ENCODE results near the gene LEP.
A peak's percentile ranks its signal among the peaks of the same experiment; 100 is the strongest.

The LEP gene

DNA sequence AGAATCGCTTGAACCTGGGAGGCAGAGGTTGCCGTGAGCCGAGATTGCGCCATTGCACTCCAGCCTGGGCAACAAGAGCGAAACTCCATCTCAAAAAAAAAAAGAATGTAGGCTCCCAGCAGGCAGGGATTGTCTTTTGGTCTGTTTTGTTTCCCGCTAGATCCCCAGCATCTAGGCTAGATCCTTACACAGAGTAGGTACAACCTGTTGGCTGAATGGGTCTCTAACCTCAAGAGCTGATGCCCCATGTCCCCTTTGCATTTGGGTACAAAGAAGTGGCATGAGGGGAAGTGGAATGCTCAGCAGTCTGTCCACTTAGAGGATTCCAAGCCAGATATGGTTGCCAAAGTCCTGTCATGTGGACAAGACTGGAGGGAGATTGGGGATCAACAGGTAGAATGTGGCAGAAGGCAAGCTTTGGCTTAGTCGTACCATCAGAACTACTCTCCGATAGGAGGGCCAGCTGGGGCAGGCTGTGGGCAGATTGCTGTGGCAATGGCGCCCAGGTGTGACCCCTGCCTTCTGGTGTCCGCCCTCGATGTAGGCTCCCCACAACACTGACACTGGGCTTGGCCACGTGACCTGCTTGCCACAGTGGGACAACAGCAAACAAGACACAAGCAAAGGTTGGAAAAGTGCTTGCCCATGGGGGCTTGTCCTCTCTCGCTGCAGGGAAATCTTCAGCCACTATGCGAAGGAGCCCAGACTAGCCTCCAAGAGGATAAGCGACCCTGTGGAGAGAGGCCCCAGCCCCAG, 21.4 kb downstream of the LEP start:
- H3K14ac ChIP-seq (ENCODE audit: low read length in 2 of 2), result peak overlapping the region in 1 of 2 experiments; percentile 44
- H2AK5ac ChIP-seq (ENCODE audit: low read length, severe bottlenecking), result no peak overlapping the region
- H3K23ac ChIP-seq (ENCODE audit: low read length in 2 of 2), result no peak overlapping the region
- H2BK120ac ChIP-seq (ENCODE audit: low read depth, low read length), result no peak overlapping the region
- no peak overlapping the region for H4K91ac ChIP-seq (ENCODE audit: low read length)
- peak overlapping the region; percentile 39 for H4K8ac ChIP-seq (ENCODE audit: low read length)
- H3K79me1 ChIP-seq (replicated peaks; ENCODE audit: low read length, poor library complexity, severe bottlenecking), result no peaks in the 10 kb centered on the region
- no peak overlapping the region for H2BK12ac ChIP-seq (ENCODE audit: low read length in 2 of 2)
- no peak overlapping the region for H3K27ac ChIP-seq (ENCODE audit: low read length, poor library complexity, severe bottlenecking)
- no peak for DNase-seq
- no peak overlapping the region for H2AFZ ChIP-seq (ENCODE audit: low read depth, low read length)
- no peak overlapping the region for H3K4me2 ChIP-seq (ENCODE audit: low read length, poor library complexity, severe bottlenecking)
- H3K4me1 ChIP-seq (ENCODE audit: control insufficient read depth, insufficient read depth, low read depth, low read length), result peaks cover 12% of the 10 kb centered on the region
- H2BK15ac ChIP-seq (ENCODE audit: low read depth, poor library complexity, severe bottlenecking), result peak overlapping the region; percentile 1
- peaks cover 4% of the 10 kb centered on the region for H3K9me3 ChIP-seq (ENCODE audit: control insufficient read depth, low read length)
- WGBS, result 90% methylated on average over 14 of the region's 15 CpGs
- H3K4me3 ChIP-seq (ENCODE audit: insufficient read depth in 1 of 2, low read depth in 1 of 2, low read length in 2 of 2), result no peak overlapping the region
- no peak overlapping the region for H3K9ac ChIP-seq (ENCODE audit: low read length)
- no peak overlapping the region for H3K18ac ChIP-seq (ENCODE audit: low read depth in 1 of 2, low read length in 2 of 2)
- no peaks in the 10 kb centered on the region for H3K36me3 ChIP-seq (ENCODE audit: control insufficient read depth in 1 of 2, insufficient read depth in 2 of 2, low read depth in 1 of 2, low read length in 2 of 2)
- H2BK5ac ChIP-seq (ENCODE audit: low read depth, low read length, poor library complexity, severe bottlenecking), result no peak overlapping the region
- H3K4ac ChIP-seq (ENCODE audit: low read depth in 1 of 2, low read length in 2 of 2), result no peak overlapping the region
- H3K27me3 ChIP-seq (ENCODE audit: control insufficient read depth in 1 of 2, insufficient read depth in 1 of 2, low read length in 2 of 2), result peaks cover 28 to 60% of the 10 kb centered on the region in 2 experiments

DNA sequence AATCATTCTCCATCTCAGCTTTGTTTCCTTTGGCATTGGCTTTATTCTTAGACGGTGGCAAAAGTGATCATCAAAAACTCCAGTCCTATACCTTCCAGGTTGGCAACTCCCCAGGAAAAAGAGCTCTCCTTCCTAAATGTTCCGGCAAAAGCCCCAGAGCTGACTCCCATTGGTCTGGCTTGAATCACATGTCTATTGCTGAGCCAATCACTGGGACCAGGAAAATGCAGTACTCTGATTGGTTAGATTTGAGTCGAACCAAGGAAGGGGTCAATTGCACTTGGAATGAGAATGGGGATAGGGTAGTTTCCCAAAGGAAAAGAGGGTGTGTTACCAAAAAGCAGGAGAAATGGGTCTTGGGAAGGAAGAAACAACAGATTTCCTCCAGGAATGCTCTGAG, 22.3 kb downstream of the LEP start:
- Histone ChIP-seq H4K91ac (ENCODE audit: low read length) (no peak overlapping the region), H2BK5ac (ENCODE audit: low read depth, low read length, poor library complexity, severe bottlenecking) (no peak overlapping the region), H3K27ac (ENCODE audit: low read length, poor library complexity, severe bottlenecking) (no peak overlapping the region), H3K4me2 (ENCODE audit: low read length, poor library complexity, severe bottlenecking) (no peak overlapping the region), H2BK12ac (ENCODE audit: low read length in 2 of 2) (no peak overlapping the region), H3K9ac (ENCODE audit: low read length) (no peak overlapping the region), H3K4me1 (ENCODE audit: control insufficient read depth, insufficient read depth, low read depth, low read length) (peaks cover 16% of the 10 kb centered on the region), H2BK120ac (ENCODE audit: low read depth, low read length) (no peak overlapping the region), H3K9me3 (ENCODE audit: control insufficient read depth, low read length) (peaks cover 4% of the 10 kb centered on the region), H3K14ac (ENCODE audit: low read length in 2 of 2) (no peak overlapping the region), H2AK5ac (ENCODE audit: low read length, severe bottlenecking) (no peak overlapping the region), H3K18ac (ENCODE audit: low read depth in 1 of 2, low read length in 2 of 2) (no peak overlapping the region), H4K8ac (ENCODE audit: low read length) (no peak overlapping the region), H3K23ac (ENCODE audit: low read length in 2 of 2) (no peak overlapping the region), H3K36me3 (ENCODE audit: control insufficient read depth in 1 of 2, insufficient read depth in 2 of 2, low read depth in 1 of 2, low read length in 2 of 2) (no peaks in the 10 kb centered on the region), H3K4me3 (ENCODE audit: insufficient read depth in 1 of 2, low read depth in 1 of 2, low read length in 2 of 2) (no peak overlapping the region), H3K79me1 (replicated peaks; ENCODE audit: low read length, poor library complexity, severe bottlenecking) (no peaks in the 10 kb centered on the region), H3K4ac (ENCODE audit: low read depth in 1 of 2, low read length in 2 of 2) (no peak overlapping the region), H3K27me3 (ENCODE audit: control insufficient read depth in 1 of 2, insufficient read depth in 1 of 2, low read length in 2 of 2) (peaks cover 28 to 69% of the 10 kb centered on the region in 2 experiments), H2BK15ac (ENCODE audit: low read depth, poor library complexity, severe bottlenecking) (no peak overlapping the region), H2AFZ (ENCODE audit: low read depth, low read length) (no peak overlapping the region)
- no peak for DNase-seq
- 82% methylated on average over 3 of the region's 3 CpGs for WGBS

GRCh38 chr7:128264477-128264876, 23.4 kb downstream of the LEP start:
- Histone ChIP-seq H3K4me3 (ENCODE audit: insufficient read depth in 1 of 2, low read depth in 1 of 2, low read length in 2 of 2) (no peak overlapping the region), H3K14ac (ENCODE audit: low read length in 2 of 2) (no peak overlapping the region), H2AK5ac (ENCODE audit: low read length, severe bottlenecking) (no peak overlapping the region), H4K8ac (ENCODE audit: low read length) (no peak overlapping the region), H3K9me3 (ENCODE audit: control insufficient read depth, low read length) (peaks cover 4% of the 10 kb centered on the region), H3K9ac (ENCODE audit: low read length) (no peak overlapping the region), H4K91ac (ENCODE audit: low read length) (no peak overlapping the region), H2BK120ac (ENCODE audit: low read depth, low read length) (no peak overlapping the region), H3K4me2 (ENCODE audit: low read length, poor library complexity, severe bottlenecking) (no peak overlapping the region), H2BK15ac (ENCODE audit: low read depth, poor library complexity, severe bottlenecking) (no peak overlapping the region), H2BK5ac (ENCODE audit: low read depth, low read length, poor library complexity, severe bottlenecking) (no peak overlapping the region), H3K4ac (ENCODE audit: low read depth in 1 of 2, low read length in 2 of 2) (no peak overlapping the region), H3K36me3 (ENCODE audit: control insufficient read depth in 1 of 2, insufficient read depth in 2 of 2, low read depth in 1 of 2, low read length in 2 of 2) (no peaks in the 10 kb centered on the region), H2AFZ (ENCODE audit: low read depth, low read length) (no peak overlapping the region), H3K27me3 (ENCODE audit: control insufficient read depth in 1 of 2, insufficient read depth in 1 of 2, low read length in 2 of 2) (peaks cover 28 to 68% of the 10 kb centered on the region in 2 experiments), H3K23ac (ENCODE audit: low read length in 2 of 2) (no peak overlapping the region), H3K79me1 (replicated peaks; ENCODE audit: low read length, poor library complexity, severe bottlenecking) (no peaks in the 10 kb centered on the region), H3K18ac (ENCODE audit: low read depth in 1 of 2, low read length in 2 of 2) (no peak overlapping the region), H2BK12ac (ENCODE audit: low read length in 2 of 2) (no peak overlapping the region), H3K4me1 (ENCODE audit: control insufficient read depth, insufficient read depth, low read depth, low read length) (peaks cover 16% of the 10 kb centered on the region), H3K27ac (ENCODE audit: low read length, poor library complexity, severe bottlenecking) (no peak overlapping the region)
- 63% methylated on average over 1 of the region's 2 CpGs for WGBS
- DNase-seq, result no peak

- Histone ChIP-seq H3K9me3 (ENCODE audit: control insufficient read depth, low read length) (peaks cover 4% of the 10 kb centered on the region), H2BK15ac (ENCODE audit: low read depth, poor library complexity, severe bottlenecking) (no peak overlapping the region), H2BK12ac (ENCODE audit: low read length in 2 of 2) (no peak overlapping the region), H3K36me3 (ENCODE audit: control insufficient read depth in 1 of 2, insufficient read depth in 2 of 2, low read depth in 1 of 2, low read length in 2 of 2) (no peaks in the 10 kb centered on the region), H3K4me1 (ENCODE audit: control insufficient read depth, insufficient read depth, low read depth, low read length) (peaks cover 16% of the 10 kb centered on the region), H3K27ac (ENCODE audit: low read length, poor library complexity, severe bottlenecking) (no peak overlapping the region), H2AK5ac (ENCODE audit: low read length, severe bottlenecking) (no peak overlapping the region), H3K14ac (ENCODE audit: low read length in 2 of 2) (no peak overlapping the region), H2BK120ac (ENCODE audit: low read depth, low read length) (no peak overlapping the region), H3K27me3 (ENCODE audit: control insufficient read depth in 1 of 2, insufficient read depth in 1 of 2, low read length in 2 of 2) (peaks cover 28 to 61% of the 10 kb centered on the region in 2 experiments), H3K23ac (ENCODE audit: low read length in 2 of 2) (no peak overlapping the region), H4K8ac (ENCODE audit: low read length) (no peak overlapping the region), H2AFZ (ENCODE audit: low read depth, low read length) (no peak overlapping the region), H3K4me3 (ENCODE audit: insufficient read depth in 1 of 2, low read depth in 1 of 2, low read length in 2 of 2) (no peak overlapping the region), H2BK5ac (ENCODE audit: low read depth, low read length, poor library complexity, severe bottlenecking) (no peak overlapping the region), H4K91ac (ENCODE audit: low read length) (no peak overlapping the region), H3K4ac (ENCODE audit: low read depth in 1 of 2, low read length in 2 of 2) (no peak overlapping the region), H3K79me1 (replicated peaks; ENCODE audit: low read length, poor library complexity, severe bottlenecking) (no peaks in the 10 kb centered on the region), H3K9ac (ENCODE audit: low read length) (no peak overlapping the region), H3K4me2 (ENCODE audit: low read length, poor library complexity, severe bottlenecking) (no peak overlapping the region), H3K18ac (ENCODE audit: low read depth in 1 of 2, low read length in 2 of 2) (no peak overlapping the region)
- no peak for DNase-seq
- WGBS, result 93% methylated on average over 6 of the region's 6 CpGs
Observed at GRCh38 chr7:128265156-128265905, 24.3 kb downstream of the LEP start.
